SKM-1 treated with dmso at 0.1 percent for 144 hours (cell line): ENCODE data around the gene PYCARD.
"Not testable (repeated sequence)": the region's sequence is repeated elsewhere in the genome, so short reads cannot be mapped to it uniquely, and the experiment has no call there.

Source experiments
- DNase-seq: peaks from one replicate; lab custom pipeline; 2025; ENCODE audit not compliant: unreplicated experiment; lab: John Stamatoyannopoulos, UW

PYCARD gene

DNA sequence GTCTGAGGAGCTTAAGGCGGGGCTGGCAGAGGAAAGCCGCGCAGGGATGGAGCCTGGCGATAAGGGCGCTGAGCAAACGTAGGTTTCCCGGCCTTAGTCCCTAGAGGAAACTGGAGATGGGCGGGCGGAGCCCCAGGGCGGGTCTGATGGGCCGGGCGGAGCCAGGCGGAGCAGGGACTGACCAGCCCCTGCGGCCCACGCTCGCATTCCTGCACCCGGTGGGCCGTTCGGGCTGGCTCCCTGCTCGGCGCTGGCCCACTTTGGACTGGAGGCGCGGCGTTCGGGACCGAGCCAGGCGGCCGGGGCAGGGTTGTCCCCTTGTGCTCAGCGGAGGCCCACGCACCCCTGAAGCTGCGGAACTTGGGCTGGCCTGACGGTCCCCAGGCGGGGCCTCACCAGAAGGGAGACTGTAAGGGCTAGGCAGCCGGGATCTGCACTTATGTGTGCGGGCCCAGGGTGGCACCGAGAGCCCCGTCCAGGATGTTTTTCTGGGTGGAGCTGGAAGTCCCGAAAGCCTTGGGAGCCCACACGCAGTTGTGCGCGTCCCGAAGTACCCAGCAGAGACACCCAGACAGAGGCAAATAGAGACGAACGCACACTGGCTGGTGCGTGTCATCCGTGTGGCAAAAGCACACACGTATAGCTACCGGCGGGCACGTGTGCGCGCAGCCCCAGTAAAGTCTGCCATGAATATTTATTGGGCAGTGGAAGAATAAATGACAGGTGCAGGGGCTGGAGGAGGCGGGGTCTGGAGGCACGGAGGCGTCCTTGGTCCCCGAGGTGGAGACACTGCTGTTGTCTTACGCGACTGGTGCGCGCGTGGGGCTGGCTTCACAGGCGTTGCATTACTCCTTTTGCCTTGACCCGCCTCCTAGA is 13.0 kb upstream of the PYCARD start:
- no peak for DNase-seq

DNA sequence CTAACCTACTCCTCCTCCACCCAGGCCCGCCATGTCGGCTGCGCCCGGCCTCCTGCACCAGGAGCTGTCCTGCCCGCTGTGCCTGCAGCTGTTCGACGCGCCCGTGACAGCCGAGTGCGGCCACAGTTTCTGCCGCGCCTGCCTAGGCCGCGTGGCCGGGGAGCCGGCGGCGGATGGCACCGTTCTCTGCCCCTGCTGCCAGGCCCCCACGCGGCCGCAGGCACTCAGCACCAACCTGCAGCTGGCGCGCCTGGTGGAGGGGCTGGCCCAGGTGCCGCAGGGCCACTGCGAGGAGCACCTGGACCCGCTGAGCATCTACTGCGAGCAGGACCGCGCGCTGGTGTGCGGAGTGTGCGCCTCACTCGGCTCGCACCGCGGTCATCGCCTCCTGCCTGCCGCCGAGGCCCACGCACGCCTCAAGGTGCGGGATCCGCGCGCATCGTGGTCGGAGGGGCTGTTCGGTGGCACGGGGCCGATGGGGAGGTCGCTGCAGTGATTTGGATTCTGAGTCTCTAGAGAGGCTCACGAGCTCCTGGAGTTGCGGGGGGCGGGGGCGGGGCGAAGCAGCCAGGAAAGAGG is 12.2 kb upstream of the PYCARD start:
- DNase-seq: no peak

DNA sequence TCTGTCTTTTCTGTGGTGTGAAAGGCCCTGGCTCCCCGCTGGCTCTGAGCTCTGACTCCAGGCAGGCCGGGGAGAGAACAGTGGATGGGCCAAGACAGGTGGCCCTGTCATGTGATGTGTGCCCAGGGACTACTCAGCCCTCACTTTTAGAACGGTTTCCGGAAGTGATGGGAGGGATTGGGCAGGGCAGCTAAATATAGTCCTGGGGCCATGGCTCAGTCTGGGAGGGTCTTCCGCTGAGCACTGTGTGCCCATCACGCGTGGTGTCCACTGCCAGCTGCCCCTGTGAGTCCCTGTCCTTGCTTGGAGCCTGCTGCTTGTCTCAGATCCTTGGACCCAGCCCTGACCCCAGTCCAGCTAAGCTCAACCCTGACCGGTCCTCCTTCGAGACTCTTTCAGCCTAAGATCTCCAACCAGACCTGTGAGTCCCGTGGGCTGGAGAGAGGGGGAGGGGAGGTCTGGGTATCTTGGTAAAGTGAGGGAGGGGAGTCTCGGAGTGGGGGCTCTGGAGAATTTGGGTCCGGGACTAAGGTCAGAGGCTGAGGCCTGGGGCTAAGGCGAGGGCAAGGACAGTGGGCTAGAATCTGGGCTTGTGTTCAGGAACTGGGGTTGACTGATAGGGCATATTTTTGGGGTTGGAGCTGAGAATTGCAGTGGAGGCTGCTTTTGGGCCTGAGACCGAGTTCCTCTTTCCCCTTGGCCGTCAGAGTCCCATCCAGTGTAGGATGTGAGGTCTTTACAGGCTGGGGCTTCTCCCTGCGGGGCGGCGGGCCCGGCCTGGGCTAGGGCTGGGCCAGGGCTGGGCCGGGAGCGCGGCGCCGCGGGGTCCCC is 11.5 kb upstream of the PYCARD start, which contains the start of gene TRIM72:
TRIM72 (plus strand) TSS at position 243 of the 831 bp plus-strand sequence. CDS start 620 bp downstream, outside the sequence.
- no peak for DNase-seq

DNA sequence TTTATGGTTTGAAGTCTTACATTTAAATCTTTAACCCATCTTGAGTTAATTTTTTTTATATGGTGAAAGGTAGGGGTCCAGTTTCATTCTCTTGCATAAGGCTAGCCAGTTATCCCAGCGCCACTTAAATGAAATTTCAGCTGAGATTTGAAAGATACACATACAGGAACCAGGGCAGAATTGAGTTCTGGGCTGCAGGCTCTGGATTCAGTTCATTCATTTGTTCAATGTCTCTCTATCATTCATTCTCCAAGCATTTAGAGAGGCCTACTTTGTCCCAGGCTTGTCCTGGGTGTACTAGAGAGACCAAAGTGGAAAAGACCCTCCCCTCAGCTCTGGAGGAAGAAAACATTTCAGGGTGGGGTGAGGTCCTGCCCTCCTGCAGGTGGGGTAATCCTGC is 10.8 kb upstream of the PYCARD start:
- DNase-seq: no peak

DNA sequence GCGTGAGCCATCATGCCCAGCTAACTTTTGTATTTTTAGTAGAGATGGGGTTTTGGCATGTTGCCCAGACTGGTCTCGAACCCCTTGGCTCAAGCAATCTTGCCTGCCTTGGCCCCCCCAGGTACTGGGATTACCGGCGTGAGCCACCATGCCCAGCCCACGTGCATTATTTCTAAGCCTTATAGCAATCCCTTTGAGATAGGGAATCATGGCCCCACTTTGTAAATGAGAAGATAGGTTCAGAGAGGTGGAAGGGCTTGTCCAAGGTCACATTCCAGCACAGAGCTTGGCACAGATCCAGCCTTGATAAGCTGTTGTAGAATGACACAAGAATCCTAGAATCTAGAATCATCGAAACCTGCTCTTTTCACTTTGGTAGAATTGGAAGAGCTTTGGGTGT is 4.2 kb upstream of the PYCARD start:
- no peak for DNase-seq

DNA sequence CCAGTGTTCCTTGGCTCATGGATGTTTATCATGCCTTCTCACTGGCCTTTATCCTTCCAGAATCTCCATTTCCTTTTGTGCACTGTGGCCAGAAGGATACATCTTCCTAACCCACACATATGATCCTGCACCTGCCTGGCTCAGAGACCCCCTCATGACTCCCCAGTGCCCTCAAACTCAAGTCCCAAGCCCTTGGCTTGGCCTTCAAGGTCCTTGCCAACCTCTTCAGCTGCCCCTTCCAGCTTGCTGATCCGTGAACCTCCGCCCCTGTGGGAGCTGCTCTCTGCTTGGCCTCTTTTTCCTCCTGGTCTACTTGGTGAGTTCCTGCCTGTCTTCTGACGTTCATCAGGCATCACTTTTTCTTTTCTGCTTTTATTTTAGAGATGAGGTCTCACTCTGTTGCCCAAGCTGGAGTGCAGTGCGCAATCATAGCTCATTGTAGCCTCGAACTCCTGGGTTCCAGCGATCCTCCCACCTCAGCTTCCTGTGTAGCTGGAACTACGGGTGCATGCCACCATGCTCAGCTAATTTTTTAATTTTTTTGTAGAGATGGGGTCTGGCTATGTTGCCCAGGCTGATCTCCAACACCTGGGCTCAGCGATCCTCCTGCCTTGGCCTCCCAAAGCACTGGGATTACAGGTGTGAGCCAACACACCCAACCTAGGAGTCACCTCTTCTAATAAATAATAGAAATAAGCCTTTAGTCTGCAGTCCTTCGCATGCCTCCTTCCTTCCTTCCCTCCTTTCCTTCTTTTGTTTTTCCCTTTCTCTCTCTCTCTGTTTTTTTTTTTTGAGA is 2.5 kb upstream of the PYCARD start:
- DNase-seq: no peak

DNA sequence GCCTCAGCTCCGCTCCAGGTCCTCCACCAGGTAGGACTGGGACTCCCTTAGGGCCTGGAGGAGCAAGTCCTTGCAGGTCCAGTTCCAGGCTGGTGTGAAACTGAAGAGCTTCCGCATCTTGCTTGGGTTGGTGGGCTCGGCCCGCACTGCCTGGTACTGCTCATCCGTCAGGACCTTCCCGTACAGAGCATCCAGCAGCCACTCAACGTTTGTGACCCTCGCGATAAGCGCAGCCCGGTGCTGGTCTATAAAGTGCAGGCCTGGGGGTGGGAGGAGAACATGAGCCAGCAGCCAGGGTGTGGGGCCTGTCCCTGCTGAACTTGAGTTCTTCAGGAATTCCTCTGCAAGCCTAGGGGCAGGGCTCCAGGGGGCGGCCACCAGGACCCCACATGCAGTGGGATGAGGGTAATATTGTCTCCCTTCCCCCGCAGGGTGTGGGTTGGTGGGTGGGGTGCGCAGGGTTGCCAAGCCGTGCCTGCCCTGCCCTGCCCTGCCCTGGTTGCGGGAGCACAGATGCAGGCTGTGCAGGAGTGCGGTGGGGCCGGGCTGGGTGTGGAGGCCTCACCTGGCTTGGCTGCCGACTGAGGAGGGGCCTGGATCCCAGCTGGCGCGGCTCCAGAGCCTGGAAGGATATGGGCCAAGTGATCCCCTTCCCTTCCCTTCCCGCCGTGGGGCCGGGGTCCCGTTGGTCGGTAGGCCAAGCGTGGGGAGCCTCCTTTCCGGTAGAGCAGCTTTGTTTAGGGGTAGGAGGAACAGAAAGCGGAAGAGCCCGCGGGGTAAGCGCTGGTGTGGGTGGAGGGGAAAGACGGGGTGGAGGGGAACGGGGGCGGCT is 762 bp downstream of the PYCARD start:
- peak; percentile 64 for DNase-seq

DNA sequence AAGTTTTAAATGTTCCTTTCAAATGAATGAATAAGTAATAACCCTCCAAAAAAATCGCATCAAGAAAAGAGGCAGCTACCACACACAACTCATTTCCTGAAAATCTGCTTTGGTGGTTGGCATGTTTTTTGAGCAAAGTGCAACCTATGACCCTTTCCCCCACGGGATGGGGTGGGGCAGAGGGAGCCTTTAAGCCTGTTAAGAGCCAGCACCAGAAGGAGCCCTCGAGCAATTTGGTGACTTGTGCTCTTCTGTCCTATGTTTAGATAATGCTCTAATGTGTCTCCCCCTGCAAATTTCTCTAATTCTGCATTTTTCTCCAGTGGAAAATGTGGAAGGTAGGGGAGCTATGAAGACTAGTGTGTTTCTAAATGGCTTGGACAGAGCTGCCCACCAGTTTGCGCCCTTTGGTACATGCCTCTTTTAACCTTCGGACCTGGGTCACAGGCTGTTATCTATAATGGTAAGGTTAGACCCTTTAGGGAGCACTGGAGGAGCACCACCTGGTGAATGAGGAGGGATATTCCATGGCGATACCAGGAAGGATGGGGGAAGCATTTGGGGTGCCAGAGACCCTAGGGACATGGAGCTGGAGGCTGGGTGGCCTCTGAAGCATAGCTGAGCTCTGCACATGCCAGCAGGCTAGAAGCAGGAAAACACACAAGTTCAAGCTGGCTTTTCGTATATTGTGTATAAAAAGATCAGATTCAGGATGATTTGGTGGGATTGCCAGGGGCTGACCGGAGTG is 1.6 kb downstream of the PYCARD start:
- peak; percentile 31 for DNase-seq

DNA sequence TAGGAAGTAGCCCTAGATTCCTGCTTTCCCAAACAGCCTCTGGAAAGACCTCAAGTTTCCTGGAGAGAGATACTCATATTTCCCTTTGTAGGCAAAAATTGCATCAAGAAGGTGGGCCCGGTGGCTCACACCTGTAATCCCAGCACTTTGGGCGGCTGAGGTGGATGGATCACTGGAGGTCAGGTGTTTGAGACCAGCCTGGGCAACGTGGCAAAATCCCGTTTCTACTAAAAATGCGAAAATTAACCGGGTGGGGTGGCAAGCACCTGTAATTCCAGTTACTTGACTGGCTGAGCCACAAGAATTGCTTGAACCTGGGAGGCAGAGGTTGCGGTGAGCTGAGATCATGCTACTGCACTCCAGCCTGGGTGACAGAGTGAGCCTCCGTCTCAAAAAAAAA is 2.4 kb downstream of the PYCARD start:
- not testable (repeated sequence) for DNase-seq

DNA sequence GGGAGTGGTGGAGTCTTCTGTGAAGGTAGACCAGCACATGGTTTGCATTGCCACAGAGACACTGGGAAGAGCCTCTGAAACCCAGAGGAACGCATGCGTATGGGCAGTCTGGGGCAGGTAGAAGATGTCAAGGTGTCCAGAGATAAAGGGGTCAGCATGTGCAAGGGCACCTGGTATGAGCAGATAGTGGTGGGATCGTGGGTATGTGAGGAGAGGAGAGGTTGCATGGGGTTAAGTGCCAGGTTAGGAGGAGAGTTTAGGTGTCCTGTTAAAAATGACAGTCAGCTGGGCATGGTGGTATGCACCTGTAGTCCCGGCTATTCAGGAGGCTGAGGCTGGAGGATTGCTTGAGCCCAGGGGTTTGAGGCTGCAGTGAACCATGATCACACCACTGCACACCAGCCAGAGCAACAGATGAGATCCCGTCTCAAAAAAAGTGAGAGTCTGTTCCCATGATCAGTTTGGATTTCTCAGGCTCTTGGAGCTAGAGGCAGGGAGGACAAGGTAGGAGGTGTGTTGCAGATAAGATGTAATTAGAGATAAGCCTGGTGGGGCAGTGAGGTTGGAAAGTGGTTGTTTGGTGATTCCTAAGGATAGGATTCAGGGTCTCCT is 3.0 kb downstream of the PYCARD start:
- DNase-seq: no peak

DNA sequence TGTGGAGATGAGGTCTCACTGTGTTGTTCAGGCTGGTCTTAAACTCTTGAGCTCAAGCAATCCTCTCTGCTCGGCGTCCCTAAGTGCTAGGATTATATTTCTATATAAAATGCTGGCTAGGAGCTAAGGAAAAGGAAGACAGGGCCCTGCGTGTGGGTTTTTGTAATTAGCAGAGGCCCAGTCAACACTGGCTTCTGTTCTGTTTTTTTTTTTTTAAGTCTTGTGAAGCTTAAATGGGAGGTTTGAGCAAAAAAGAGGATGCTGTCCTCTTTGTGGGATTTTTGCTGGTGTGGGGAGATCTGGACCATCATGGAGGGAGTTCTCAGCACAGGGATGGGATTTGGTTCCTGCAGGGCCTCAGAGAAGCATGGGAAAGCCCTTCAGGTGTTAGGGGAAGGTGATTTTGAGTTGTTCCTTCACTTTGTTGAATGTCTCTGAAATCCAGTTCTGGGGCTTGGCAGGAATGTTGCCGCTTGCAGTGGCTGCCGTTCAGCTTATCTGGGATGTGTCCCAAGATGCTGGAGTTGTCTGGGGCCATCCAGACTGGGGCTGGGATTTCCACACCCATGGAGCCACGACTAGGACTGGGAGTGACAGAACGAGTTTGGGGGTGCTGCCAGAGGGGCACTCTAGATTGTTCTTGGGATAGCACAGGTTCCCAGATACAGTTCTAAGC is 4.2 kb downstream of the PYCARD start:
- DNase-seq: no peak

DNA sequence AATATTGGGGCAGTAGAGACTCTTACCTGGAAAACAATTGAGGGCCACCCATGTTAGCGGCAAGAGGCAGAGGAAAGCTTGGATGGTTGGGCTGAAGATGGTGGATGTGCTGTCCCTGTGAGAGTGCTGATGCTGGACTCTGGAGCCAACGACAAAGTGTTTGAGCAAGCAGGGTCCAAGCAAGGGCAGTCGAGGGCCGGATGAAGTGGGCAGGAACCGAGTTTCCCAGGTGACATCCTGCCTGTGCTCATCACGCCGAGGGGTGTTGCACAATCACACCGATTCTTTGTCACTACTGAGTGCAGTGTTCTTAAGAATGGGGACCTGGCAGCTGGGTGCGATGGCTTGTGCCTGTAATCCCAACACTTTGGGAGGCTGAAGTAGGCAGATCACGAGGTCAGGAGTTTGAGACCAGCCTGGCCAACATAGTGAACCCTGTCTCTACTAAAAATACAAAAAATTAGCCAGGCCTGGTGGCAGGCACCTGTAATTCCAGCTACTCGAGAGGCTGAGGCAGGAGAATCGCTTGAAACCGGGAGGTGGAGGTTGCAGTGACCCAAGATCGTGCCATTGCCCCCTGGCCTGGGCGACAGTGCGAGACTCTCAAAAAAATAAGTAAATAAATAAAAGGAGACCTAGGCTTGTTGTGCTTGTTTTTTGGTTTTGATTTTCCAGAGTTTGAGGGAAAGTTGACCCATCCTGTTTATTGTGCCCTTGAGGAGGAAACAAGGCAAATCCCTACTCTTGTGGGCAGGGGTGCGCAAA is 6.1 kb downstream of the PYCARD start:
- no peak for DNase-seq

DNA sequence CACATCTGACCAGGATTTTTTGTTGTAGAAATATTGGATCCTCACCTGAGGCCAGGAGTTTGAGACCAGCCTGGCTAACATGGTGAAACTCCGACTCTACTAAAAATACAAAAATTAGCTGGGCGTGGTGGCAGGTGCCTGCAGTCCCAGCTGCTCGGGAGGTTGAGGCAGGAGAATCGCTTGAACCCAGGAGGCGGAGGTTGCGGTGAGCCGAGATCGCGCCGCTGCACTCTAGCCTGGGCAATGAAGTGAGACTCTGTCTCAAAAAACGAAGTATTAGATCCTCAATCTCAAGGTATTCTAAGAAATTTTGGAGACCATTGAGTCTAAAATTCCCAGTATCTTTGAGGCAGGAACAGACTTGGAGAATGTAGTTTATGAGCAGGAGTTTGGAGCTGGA is 6.7 kb downstream of the PYCARD start:
- not testable (repeated sequence) for DNase-seq

DNA sequence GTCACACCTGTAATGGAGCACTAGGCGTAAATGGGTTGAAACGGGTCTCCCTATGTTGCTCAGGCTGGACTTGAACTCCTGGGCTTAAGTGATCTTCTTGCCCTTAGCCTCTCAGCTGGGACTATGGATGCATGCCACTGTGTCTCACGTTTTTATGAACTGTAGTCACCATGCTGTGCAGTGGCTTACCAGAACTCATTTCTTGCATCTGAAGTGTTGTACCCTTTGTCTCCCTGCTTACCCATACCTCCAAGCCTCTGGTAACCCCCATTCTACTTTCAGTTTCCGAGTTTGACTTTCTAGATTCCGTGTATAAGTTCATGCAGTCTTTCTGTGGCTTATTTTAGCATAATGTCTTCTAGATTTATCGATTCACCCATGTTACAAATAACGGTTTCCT is 7.7 kb downstream of the PYCARD start:
- no peak for DNase-seq

DNA sequence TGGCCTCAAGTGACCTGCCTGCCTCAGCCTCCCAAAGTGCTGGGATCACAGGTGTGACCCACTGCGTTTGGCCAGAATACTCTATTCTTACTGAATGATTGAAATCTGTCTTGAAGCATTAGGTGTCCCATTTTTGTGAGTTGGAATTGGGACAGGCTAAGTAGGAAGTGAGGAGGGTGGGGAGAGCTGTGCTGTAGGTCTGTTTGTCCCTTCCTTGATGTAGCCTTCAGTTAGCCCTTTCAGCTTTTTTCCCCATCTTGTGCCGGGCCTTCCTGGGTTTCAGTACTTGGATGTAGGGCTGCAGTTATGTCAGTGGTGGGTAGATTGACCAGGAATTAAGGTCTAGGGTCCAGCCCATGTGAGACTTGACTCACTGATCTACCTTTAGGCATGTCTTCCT is 8.7 kb downstream of the PYCARD start:
- no peak for DNase-seq

DNA sequence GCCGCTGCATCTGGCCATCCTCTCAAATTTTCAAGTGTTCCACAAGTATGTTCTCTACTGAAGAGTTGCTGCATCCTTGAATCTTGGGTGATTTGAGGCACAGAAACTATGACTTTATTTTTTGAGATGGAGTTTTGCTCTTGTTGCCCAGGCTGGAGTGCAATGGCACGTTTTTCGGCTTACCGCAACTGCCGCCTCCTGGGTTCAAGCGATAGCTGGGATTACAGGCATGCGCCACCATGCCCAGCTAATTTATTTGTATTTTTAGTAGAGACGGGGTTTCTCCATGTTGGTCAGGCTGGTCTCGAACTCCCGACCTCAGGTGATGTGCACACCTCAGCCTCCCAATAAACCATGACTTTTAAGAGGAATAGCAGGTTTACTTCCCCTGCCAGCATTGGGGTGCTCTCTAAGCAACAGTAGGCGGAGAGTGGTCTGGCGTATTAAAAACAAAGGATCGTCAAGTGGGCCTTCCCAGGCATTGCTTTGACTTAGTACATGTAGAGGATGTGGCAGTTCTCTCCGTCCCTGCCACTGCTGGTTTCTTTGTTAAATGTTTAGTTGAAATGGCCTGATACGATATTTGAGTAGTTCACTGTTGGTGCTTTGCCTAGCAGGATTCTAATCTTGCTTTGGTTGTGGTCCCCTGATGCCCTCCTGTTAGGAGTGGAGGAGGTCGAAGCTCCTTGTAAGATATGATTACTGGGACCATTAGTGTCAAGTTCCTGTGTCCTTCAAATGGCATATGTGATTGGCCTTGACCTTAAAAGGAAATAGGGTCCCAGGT is 9.5 kb downstream of the PYCARD start:
- no peak for DNase-seq
